ENCODE data around the gene TIAM2. TPM values are rescaled to one million over a fixed set of nuclear protein-coding genes. Genes with fewer than 3 reads are reported as not detected.

TIAM2 gene
- total and polyA plus RNA-seq, 10 donors = 4.3 to 21.9 (median 12.9) TPM

DNA sequence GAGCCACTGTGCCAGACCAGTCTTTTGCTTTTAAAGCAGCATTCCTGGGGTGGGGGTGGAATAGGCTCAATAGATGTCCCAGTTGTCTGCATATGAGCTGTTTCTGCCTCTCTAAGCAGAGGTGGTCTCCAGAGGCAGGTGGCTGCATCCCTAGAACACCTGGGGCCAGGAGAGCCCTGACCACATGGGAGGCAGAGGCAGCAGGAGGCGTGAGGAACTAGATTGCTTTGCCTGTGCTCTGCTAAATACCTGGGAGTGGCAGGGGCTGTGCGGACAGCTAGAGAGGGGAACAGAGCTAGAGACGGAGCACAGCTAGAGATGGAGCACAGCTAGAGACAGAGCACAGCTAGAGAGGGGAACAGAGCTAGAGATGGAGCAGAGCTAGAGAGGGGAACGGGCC lies 239.6 kb downstream of the TIAM2 start:
- no peaks in the 10 kb centered on the region for H3K4me1 ChIP-seq
- WGBS, 5 donors = 84 to 96% (median 90%) methylated on average over 4 of the region's 4 CpGs
- no peaks in the 10 kb centered on the region for H3K27me3 ChIP-seq (replicated peaks in 1 of 7)
- no peak for DNase-seq
- intact Hi-C loops (cut with DNase I; ENCODE audit: low total_unique reads) = no loop called here
- H3K27ac ChIP-seq = no peak overlapping the region
- H3K4me3 ChIP-seq = no peak overlapping the region
- TF ChIP-seq, protein P1, sequence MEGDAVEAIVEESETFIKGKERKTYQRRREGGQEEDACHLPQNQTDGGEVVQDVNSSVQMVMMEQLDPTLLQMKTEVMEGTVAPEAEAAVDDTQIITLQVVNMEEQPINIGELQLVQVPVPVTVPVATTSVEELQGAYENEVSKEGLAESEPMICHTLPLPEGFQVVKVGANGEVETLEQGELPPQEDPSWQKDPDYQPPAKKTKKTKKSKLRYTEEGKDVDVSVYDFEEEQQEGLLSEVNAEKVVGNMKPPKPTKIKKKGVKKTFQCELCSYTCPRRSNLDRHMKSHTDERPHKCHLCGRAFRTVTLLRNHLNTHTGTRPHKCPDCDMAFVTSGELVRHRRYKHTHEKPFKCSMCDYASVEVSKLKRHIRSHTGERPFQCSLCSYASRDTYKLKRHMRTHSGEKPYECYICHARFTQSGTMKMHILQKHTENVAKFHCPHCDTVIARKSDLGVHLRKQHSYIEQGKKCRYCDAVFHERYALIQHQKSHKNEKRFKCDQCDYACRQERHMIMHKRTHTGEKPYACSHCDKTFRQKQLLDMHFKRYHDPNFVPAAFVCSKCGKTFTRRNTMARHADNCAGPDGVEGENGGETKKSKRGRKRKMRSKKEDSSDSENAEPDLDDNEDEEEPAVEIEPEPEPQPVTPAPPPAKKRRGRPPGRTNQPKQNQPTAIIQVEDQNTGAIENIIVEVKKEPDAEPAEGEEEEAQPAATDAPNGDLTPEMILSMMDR (IDR thresholded peaks at IDR 0.05 in 8 of 11, conservative IDR thresholded peaks at IDR 0.05 in 3 of 11) = no peak
- TF ChIP-seq POLR2AphosphoS5 (IDR thresholded peaks at IDR 0.05) (no peak), POLR2A (IDR thresholded peaks at IDR 0.05) (no peak)
- H3K9me3 ChIP-seq = peaks cover 0 to 14% (median 5%) of the 10 kb centered on the region in 8 donors
- H3K36me3 ChIP-seq = no peaks in the 10 kb centered on the region

DNA sequence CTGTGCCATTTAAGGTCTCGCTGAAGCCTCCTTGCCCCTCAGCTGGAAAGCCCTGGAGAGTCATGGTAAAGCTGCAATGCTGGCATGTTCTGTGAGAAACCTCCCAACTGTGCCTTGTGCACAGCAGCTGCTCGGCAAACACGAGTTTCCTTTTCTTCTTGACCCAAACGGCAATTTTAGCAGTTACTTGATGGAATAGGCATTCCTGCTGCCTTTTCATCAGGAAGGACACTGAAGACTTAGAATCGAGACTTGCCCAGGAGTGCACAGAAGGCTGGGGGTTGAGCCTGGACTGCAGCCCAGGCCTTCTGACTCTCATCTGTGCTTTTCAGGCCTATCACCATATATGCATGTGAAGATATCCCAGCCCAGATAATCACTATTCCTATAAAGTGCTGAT lies 240.0 kb downstream of the TIAM2 start:
- H3K9me3 ChIP-seq = peaks cover 0 to 14% (median 5%) of the 10 kb centered on the region in 8 donors
- H3K36me3 ChIP-seq = no peaks in the 10 kb centered on the region
- H3K27me3 ChIP-seq (replicated peaks in 1 of 7) = no peaks in the 10 kb centered on the region
- intact Hi-C loops (cut with DNase I; ENCODE audit: low total_unique reads) = no loop called here
- DNase-seq = no peak
- TF ChIP-seq POLR2A (IDR thresholded peaks at IDR 0.05) (no peak), POLR2AphosphoS5 (IDR thresholded peaks at IDR 0.05) (no peak)
- TF ChIP-seq, protein P1 (IDR thresholded peaks at IDR 0.05 in 8 of 11, conservative IDR thresholded peaks at IDR 0.05 in 3 of 11) = no peak
- H3K4me1 ChIP-seq = no peaks in the 10 kb centered on the region
- H3K4me3 ChIP-seq = no peak overlapping the region
- no peak overlapping the region for H3K27ac ChIP-seq
- 65 to 73% (median 72%) methylated on average over 5 of the region's 5 CpGs for WGBS, 5 donors

DNA sequence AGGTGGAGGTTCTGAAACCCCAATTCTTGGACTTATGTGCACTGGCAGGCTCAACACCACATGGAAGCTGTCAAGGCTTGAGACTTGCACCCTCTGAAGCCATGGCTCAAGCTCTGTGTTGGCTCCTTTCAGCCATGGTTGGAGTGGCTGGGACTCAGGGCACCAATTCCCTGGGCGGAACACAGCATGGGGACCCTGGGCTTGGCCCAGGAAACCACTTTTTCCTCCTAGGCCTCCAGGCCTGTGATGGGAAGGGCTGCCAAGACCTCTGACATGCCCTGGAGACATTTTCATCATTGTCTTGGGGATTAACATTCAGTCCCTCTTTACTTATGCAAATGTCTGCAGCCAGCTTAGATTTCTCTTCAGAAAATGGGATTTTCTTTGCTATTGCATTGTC lies 242.5 kb downstream of the TIAM2 start:
- DNase-seq = no peak
- no peaks in the 10 kb centered on the region for H3K27me3 ChIP-seq (replicated peaks in 1 of 7)
- H3K4me3 ChIP-seq = no peak overlapping the region
- peaks cover 0 to 14% (median 5%) of the 10 kb centered on the region in 8 donors for H3K9me3 ChIP-seq
- WGBS, 5 donors = 47 to 100% (median 85%) methylated on average over 1 of the region's 1 CpG
- no peak overlapping the region for H3K27ac ChIP-seq
- TF ChIP-seq POLR2AphosphoS5 (IDR thresholded peaks at IDR 0.05) (no peak), POLR2A (IDR thresholded peaks at IDR 0.05) (no peak)
- TF ChIP-seq, protein P1 (IDR thresholded peaks at IDR 0.05 in 8 of 11, conservative IDR thresholded peaks at IDR 0.05 in 3 of 11) = no peak
- intact Hi-C loops (cut with DNase I; ENCODE audit: low total_unique reads) = no loop called here
- H3K36me3 ChIP-seq = no peaks in the 10 kb centered on the region
- H3K4me1 ChIP-seq = no peaks in the 10 kb centered on the region

DNA sequence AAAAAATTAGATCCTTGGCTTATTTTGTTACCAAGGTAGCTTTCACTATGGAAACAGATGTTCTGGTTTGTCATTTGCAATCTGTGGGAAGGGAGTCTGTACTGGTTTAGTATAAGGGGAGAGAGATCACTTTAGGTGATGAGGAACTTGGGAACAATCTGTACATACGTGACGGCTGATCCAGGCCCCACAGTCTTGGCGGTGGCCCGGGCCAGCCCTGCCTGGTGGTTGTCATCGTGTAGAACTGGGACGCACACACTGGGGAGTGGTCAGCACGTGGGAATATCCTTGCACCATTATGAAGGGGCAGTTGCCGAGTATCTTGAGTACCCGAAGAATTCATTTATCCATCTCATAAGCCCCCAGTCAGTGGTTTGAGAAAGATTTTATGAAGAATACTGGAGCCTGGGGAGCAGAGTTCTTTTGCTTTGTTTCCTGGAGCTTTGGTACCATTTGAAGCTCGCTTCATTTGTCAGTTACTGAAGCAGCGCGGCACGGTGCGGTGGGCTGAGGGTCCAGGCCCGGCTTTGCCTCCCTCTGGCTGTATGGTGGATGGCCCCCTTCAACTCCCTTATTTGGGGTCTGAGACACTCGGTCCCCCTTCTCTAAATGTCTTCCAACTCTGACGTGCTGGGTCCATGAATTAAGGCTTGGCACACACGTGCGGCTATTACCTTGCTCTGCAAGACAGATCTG lies 245.9 kb downstream of the TIAM2 start:
- DNase-seq = no peak
- Histone ChIP-seq H3K27ac (no peak overlapping the region), H3K4me1 (no peaks in the 10 kb centered on the region), H3K36me3 (no peaks in the 10 kb centered on the region), H3K4me3 (no peak overlapping the region), H3K9me3 (peaks cover 0 to 14% (median 5%) of the 10 kb centered on the region in 8 donors), H3K27me3 (replicated peaks in 1 of 7) (no peaks in the 10 kb centered on the region)
- intact Hi-C loops (cut with DNase I; ENCODE audit: low total_unique reads) = no loop called here
- TF ChIP-seq POLR2AphosphoS5 (IDR thresholded peaks at IDR 0.05) = no peak
- TF ChIP-seq, protein P1 (IDR thresholded peaks at IDR 0.05 in 8 of 11, conservative IDR thresholded peaks at IDR 0.05 in 3 of 11) = no peak
- no peak for TF ChIP-seq POLR2A (IDR thresholded peaks at IDR 0.05)
- 93 to 96% (median 94%) methylated on average over 19 of the region's 19 CpGs for WGBS, 5 donors

All from spleen (tissue), 11 donors.